Ascending aorta (tissue), 2 donors: ENCODE measurements around the gene CDC37. TPM values are rescaled to one million over a fixed set of nuclear protein-coding genes. Genes with fewer than 3 reads are reported as not detected.
A peak's percentile ranks its signal among the peaks of the same experiment; 100 is the strongest.
"Not testable (repeated sequence)": the region's sequence is repeated elsewhere in the genome, so short reads cannot be mapped to it uniquely, and the experiment has no call there.

ENCODE experiments used
- DNase-seq, 2 donors: peaks; one replicate each; pipeline ENCODE4 v3.0.0-alpha.2; 2019; ENCODE audit warnings: low spot score in 2 of 2
- H3K27ac ChIP-seq, 2 donors: fragments of 200-600 bp; sonication (generic); one replicate each; pipeline ENCODE4 v1.5.1; 2016 to 2017; ENCODE audit warnings: mild to moderate bottlenecking in 1 of 2
- H3K27me3 ChIP-seq: fragments of 200-600 bp; sonication (generic); one replicate; pipeline ENCODE4 v1.5.1; 2017
- H3K36me3 ChIP-seq, 2 donors: fragments of 200-600 bp; sonication (generic); one replicate each; pipeline ENCODE4 v1.5.1; 2016
- H3K4me1 ChIP-seq, 2 donors: fragments of 200-600 bp; sonication (generic); one replicate each; pipeline ENCODE4 v1.5.1; 2016 to 2017; ENCODE audit warnings: mild to moderate bottlenecking in 1 of 2
- H3K4me3 ChIP-seq, 2 donors: fragments of 200-600 bp; sonication (generic); one replicate each; pipeline ENCODE4 v1.5.1; 2016 to 2017; ENCODE audit warnings: mild to moderate bottlenecking in 1 of 2
- H3K9me3 ChIP-seq, 2 donors: fragments of 200-600 bp; sonication (generic); one replicate each; pipeline ENCODE4 v1.5.1; 2016
- CTCF ChIP-seq, 3 experiments: fragments of 200-600 bp in 2 of 3; fragments of 450-650 bp in 1 of 3; sonication (generic) in 2 of 3; IDR thresholded peaks; one replicate each; pipeline ENCODE4 v1.5.1; 2016 to 2019; ENCODE audit warnings: antibody characterized with exemption in 3 of 3, mild to moderate bottlenecking in 1 of 3, moderate library complexity in 1 of 3
- intact Hi-C: fragments of 100-400 bp; cut with DNase I; formaldehyde crosslinking; loops from one replicate; pipeline ENCODE4 v1.15.1; 2023
- total RNA-seq: library from RNA; depleted of rRNA; stranded (reverse); fragments of >200 nt; gene quantifications from one replicate; pipeline ENCODE4 v1.1.0, GENCODE V29; 2016

Gene CDC37
- total RNA-seq, 1 donor from 2014 or later: 183 TPM

GRCh38 chr19:10412257-10412977 is 9.1 kb upstream of the CDC37 start:
- H3K36me3 ChIP-seq: no peaks in the 10 kb centered on the region
- H3K4me3 ChIP-seq: no peak overlapping the region
- intact Hi-C loops: no loop called here
- H3K27me3 ChIP-seq: peaks cover 6% of the 10 kb centered on the region
- H3K27ac ChIP-seq: no peak overlapping the region
- no peak for TF ChIP-seq CTCF (IDR thresholded peaks at IDR 0.05)
- H3K4me1 ChIP-seq: peaks cover 3 to 4% of the 10 kb centered on the region in 2 donors
- DNase-seq: no peak
- peaks cover 0 to 6% of the 10 kb centered on the region in 2 donors for H3K9me3 ChIP-seq

GRCh38 chr19:10411224-10411623 is 7.9 kb upstream of the CDC37 start:
- H3K4me3 ChIP-seq, H3K9me3 ChIP-seq, intact Hi-C loops, H3K27ac ChIP-seq, H3K36me3 ChIP-seq, H3K4me1 ChIP-seq, DNase-seq, H3K27me3 ChIP-seq: not testable (repeated sequence)

- Histone ChIP-seq H3K27me3 (peaks cover 9% of the 10 kb centered on the region), H3K4me1 (peaks cover 8 to 12% of the 10 kb centered on the region in 2 donors), H3K36me3 (no peaks in the 10 kb centered on the region), H3K27ac (peak overlapping the region in 1 of 2 donors; percentile 37), H3K9me3 (no peaks in the 10 kb centered on the region), H3K4me3 (no peak overlapping the region)
- TF ChIP-seq CTCF (IDR thresholded peaks at IDR 0.05): no peak
- intact Hi-C loops: no loop called here
- peak in 1 of 2 donors; percentile 64 for DNase-seq
Observed at GRCh38 chr19:10408511-10409283, 5.4 kb upstream of the CDC37 start.

- peaks cover 9 to 18% of the 10 kb centered on the region in 2 donors for H3K4me1 ChIP-seq
- DNase-seq: no peak
- H3K4me3 ChIP-seq: no peak overlapping the region
- H3K9me3 ChIP-seq: no peaks in the 10 kb centered on the region
- no peak overlapping the region for H3K27ac ChIP-seq
- no peaks in the 10 kb centered on the region for H3K36me3 ChIP-seq
- no peak for TF ChIP-seq CTCF (IDR thresholded peaks at IDR 0.05)
- peaks cover 9% of the 10 kb centered on the region for H3K27me3 ChIP-seq
- intact Hi-C loops: no loop called here
Observed at GRCh38 chr19:10407096-10407495, 3.8 kb upstream of the CDC37 start.

GRCh38 chr19:10406191-10406590 is 2.8 kb upstream of the CDC37 start:
- TF ChIP-seq CTCF (IDR thresholded peaks at IDR 0.05): no peak
- H3K4me3 ChIP-seq: no peak overlapping the region
- intact Hi-C loops: no loop called here
- DNase-seq: no peak
- no peaks in the 10 kb centered on the region for H3K36me3 ChIP-seq
- H3K9me3 ChIP-seq: no peaks in the 10 kb centered on the region
- no peak overlapping the region for H3K27ac ChIP-seq
- peaks cover 9% of the 10 kb centered on the region for H3K27me3 ChIP-seq
- H3K4me1 ChIP-seq: peaks cover 16 to 25% of the 10 kb centered on the region in 2 donors
